HL-60 (cell line): ENCODE measurements around the gene PTPRM.

Experiments used
- DNase-seq, 2 experiments: peaks; one replicate each; pipeline ENCODE4 v3.0.0-alpha.2; 2010 to 2020; ENCODE audit warnings: low read depth in 1 of 2, low spot score in 1 of 2
- H3K27ac ChIP-seq: fragments of 250-450 bp; sonication (Bioruptor Pico); replicated peaks from 2 replicates; pipeline ENCODE4 v1.5.1; 2020; ENCODE audit warnings: mild to moderate bottlenecking, moderate library complexity
- H3K27me3 ChIP-seq: fragments of 250-450 bp; sonication (Bioruptor Pico); 2 replicates; pipeline ENCODE4 v1.5.1; 2021; ENCODE audit warnings: mild to moderate bottlenecking, moderate library complexity; ENCODE audit not compliant: insufficient read depth, poor library complexity, severe bottlenecking
- H3K4me3 ChIP-seq: replicated peaks from 2 replicates; pipeline ENCODE4 v1.5.1; 2011; ENCODE audit warnings: mild to moderate bottlenecking, control low read depth, low read length; ENCODE audit not compliant: insufficient read depth
- GABPA ChIP-seq: IDR thresholded peaks from 2 replicates; pipeline ENCODE4 v1.6.1; 2012; ENCODE audit warnings: low read depth
- POLR2AphosphoS5 ChIP-seq: IDR thresholded peaks from 2 replicates; pipeline ENCODE4 v1.6.1; 2012; ENCODE audit warnings: low read depth
- SPI1 ChIP-seq: IDR thresholded peaks from 2 replicates; pipeline ENCODE4 v1.6.1; 2012; ENCODE audit warnings: low read depth, mild to moderate bottlenecking, borderline replicate concordance
- TF ChIP-seq, protein P1 (sequence below): IDR thresholded peaks from one replicate; pipeline ENCODE4 v1.5.1; 2011; ENCODE audit warnings: low read length, control low read depth, inconsistent platforms; ENCODE audit not compliant: insufficient read depth
- TF ChIP-seq, protein P2 (sequence below): IDR thresholded peaks from 2 replicates; pipeline ENCODE4 v1.6.1; 2012; ENCODE audit warnings: low read depth; ENCODE audit not compliant: insufficient replicate concordance

PTPRM gene

DNA sequence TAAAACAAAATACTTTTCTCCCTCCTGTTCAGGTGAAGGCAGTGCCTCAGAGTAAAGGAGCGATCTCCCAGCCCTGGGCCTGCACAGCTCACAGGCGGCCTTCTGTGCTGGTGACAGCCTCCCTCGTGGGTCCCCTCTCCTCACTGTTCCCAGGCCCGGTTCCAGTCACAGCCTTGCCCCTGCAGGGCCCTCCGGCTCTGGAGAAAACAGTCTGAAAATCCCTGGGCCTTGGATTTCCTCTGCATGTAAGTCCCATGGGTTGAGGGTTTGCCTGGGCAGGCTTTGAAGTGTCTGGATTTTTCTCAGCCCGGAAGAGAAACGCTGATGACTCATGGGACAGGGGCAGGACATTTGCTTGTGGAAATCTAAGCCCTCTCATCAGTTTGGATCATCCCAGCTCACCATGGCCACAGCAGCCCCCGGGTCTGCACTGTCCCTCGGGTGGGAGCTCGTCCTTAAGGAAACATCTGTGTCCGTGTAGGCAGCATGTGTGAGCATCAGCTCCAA is 856.0 kb downstream of the PTPRM start:
- no peak for DNase-seq
- TF ChIP-seq POLR2AphosphoS5 = no peak
- TF ChIP-seq, protein P1, sequence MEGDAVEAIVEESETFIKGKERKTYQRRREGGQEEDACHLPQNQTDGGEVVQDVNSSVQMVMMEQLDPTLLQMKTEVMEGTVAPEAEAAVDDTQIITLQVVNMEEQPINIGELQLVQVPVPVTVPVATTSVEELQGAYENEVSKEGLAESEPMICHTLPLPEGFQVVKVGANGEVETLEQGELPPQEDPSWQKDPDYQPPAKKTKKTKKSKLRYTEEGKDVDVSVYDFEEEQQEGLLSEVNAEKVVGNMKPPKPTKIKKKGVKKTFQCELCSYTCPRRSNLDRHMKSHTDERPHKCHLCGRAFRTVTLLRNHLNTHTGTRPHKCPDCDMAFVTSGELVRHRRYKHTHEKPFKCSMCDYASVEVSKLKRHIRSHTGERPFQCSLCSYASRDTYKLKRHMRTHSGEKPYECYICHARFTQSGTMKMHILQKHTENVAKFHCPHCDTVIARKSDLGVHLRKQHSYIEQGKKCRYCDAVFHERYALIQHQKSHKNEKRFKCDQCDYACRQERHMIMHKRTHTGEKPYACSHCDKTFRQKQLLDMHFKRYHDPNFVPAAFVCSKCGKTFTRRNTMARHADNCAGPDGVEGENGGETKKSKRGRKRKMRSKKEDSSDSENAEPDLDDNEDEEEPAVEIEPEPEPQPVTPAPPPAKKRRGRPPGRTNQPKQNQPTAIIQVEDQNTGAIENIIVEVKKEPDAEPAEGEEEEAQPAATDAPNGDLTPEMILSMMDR = no peak
- TF ChIP-seq GABPA = no peak
- no peak for TF ChIP-seq SPI1
- TF ChIP-seq, protein P2, sequence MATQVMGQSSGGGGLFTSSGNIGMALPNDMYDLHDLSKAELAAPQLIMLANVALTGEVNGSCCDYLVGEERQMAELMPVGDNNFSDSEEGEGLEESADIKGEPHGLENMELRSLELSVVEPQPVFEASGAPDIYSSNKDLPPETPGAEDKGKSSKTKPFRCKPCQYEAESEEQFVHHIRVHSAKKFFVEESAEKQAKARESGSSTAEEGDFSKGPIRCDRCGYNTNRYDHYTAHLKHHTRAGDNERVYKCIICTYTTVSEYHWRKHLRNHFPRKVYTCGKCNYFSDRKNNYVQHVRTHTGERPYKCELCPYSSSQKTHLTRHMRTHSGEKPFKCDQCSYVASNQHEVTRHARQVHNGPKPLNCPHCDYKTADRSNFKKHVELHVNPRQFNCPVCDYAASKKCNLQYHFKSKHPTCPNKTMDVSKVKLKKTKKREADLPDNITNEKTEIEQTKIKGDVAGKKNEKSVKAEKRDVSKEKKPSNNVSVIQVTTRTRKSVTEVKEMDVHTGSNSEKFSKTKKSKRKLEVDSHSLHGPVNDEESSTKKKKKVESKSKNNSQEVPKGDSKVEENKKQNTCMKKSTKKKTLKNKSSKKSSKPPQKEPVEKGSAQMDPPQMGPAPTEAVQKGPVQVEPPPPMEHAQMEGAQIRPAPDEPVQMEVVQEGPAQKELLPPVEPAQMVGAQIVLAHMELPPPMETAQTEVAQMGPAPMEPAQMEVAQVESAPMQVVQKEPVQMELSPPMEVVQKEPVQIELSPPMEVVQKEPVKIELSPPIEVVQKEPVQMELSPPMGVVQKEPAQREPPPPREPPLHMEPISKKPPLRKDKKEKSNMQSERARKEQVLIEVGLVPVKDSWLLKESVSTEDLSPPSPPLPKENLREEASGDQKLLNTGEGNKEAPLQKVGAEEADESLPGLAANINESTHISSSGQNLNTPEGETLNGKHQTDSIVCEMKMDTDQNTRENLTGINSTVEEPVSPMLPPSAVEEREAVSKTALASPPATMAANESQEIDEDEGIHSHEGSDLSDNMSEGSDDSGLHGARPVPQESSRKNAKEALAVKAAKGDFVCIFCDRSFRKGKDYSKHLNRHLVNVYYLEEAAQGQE = no peak
- Histone ChIP-seq H3K4me3 (no peak overlapping the region), H3K27ac (no peak overlapping the region), H3K27me3 (no peaks in the 10 kb centered on the region)

DNA sequence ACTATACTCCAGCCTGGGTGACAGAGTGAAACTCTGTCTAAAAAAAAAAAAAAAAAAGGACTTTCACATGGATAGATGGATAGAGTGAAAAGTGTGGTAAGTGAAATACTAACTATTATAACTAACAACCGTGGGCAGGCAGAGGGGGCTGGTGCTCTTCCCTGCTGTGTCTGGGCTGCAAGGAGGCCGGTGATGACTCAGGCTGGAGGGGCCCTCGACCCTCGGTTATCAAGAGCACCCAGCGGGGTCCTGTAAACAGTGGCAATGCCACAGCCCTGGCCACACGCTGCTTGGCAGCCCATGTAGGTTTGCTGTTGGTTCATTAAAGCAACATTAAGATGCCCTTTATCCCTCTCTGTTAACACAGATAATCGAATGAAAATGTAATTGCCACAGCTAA is 857.4 kb downstream of the PTPRM start:
- no peak for DNase-seq
- no peaks in the 10 kb centered on the region for H3K27me3 ChIP-seq
- no peak overlapping the region for H3K27ac ChIP-seq
- no peak overlapping the region for H3K4me3 ChIP-seq
- TF ChIP-seq POLR2AphosphoS5 (no peak), GABPA (no peak), SPI1 (no peak)
- TF ChIP-seq, protein P2 = no peak
- TF ChIP-seq, protein P1 = no peak

DNA sequence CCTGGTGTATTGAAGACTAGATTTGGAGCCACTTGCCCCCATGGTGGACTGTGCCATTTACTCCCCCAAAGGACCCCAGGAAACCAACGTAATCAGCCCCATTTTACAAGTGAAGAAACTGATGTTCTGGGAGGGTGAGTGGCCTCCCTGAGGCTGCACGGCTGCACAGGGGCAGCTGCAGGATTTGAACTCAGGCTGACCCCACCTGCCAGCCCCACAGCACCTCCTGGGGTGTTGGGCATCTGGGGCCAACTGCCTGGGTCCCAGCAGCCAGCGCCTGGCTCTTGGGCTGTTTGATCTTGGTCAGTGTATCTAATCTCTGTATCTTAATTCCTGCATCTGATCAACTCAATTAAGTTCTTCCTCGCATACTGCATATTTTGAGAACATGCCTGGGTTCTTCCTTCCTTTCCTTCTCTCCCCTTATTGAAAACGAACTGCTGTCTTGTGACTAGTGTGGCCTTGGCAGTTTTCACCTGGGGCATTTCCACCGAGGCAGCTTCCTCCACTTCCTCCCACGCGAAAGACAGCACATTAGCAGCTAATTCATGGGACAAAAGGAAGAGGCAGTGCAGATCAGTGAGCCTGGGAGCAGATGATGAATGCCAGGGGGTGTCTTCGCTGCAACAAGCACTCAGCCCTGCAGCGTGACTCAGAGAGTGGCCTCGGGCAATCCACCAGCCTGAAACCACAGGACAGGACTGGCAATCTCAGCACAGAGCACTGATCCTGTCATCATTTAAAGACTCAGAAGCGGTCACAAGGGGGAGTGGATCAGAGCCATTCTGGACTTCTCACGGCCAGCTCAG is 858.0 kb downstream of the PTPRM start:
- TF ChIP-seq POLR2AphosphoS5 (no peak), SPI1 (no peak), GABPA (no peak)
- TF ChIP-seq, protein P1 = no peak
- TF ChIP-seq, protein P2 = no peak
- Histone ChIP-seq H3K27ac (no peak overlapping the region), H3K4me3 (no peak overlapping the region), H3K27me3 (no peaks in the 10 kb centered on the region)
- DNase-seq = no peak
